ENCODE results near the gene ANKRD50.

- TF ChIP-seq CTCF (IDR thresholded peaks at IDR 0.05) (no peak), POLR2A (IDR thresholded peaks at IDR 0.05) (no peak), POLR2AphosphoS5 (IDR thresholded peaks at IDR 0.05) (no peak)
Observed at GRCh38 chr4:124727331-124727890, 14.9 kb upstream of the ANKRD50 start.
